GM12878 (cell line): Measurements from ENCODE around the gene RSPRY1. TPM values are rescaled to one million over a fixed set of nuclear protein-coding genes. Genes with fewer than 3 reads are reported as not detected.

Experiments
- ATAC-seq: fragments of 200-7000 bp; cut with Tn5 transposase; 3 replicates; pipeline ENCODE4 v1.9.1; 2020; ENCODE audit warnings: mild to moderate bottlenecking, moderate library complexity
- BruUV-seq: library from RNA; stranded (reverse); fragments of 400-500 nt; replicated peaks from 2 replicates; lab custom pipeline; 2021; lab: Mats Ljungman, UMichigan
- CTCF ChIA-PET: fragments of 300-600 bp; sonication (Branson Sonifier 250); formaldehyde crosslinking; extraction: SDS; loops from one replicate; lab custom pipeline; 2021; ENCODE audit warnings: inconsistent platforms; lab: Yijun Ruan, JAX
- POLR2A ChIA-PET: fragments of 350-600 bp; formaldehyde crosslinking; extraction: SDS; loops from one replicate; lab custom pipeline; 2021; ENCODE audit warnings: inconsistent platforms; lab: Charles Lee
- RAD21 ChIA-PET: fragments of 300-600 bp; sonication (Branson Sonifier 250); formaldehyde crosslinking; loops from one replicate; lab custom pipeline; 2023; ENCODE audit warnings: antibody characterized with exemption; ENCODE audit not compliant: unreplicated experiment; lab: Charles Lee
- SMC1A ChIA-PET: fragments of 300-600 bp; sonication (Branson Sonifier 250); formaldehyde crosslinking; loops from one replicate; lab custom pipeline; 2023; ENCODE audit not compliant: unreplicated experiment, uncharacterized antibody; lab: Charles Lee
- DNase-seq: peaks from one replicate; pipeline ENCODE4 v3.0.0-alpha.2; 2011; ENCODE audit warnings: low read depth, low spot score
- FAIRE-seq: peaks from 3 replicates; lab custom pipeline; 2011; peaks lifted over from hg19 to GRCh38; lab: Jason Lieb, UNC
- H2AFZ ChIP-seq: 2 replicates; pipeline ENCODE4 v1.6.0; 2011; ENCODE audit warnings: low read depth, low read length, control low read depth; ENCODE audit not compliant: control insufficient read depth
- H3K27ac ChIP-seq: 2 replicates; pipeline ENCODE4 v1.5.1; 2011; ENCODE audit warnings: control low read depth; ENCODE audit not compliant: control insufficient read depth, insufficient read depth
- H3K27me3 ChIP-seq, 2 experiments: replicated peaks in 1 of 2; 2 replicates each; pipeline versions ENCODE4 v1.6.0 to v1.6.1; 2011; ENCODE audit warnings: low read length in 1 of 2; ENCODE audit not compliant: control insufficient read depth in 2 of 2, insufficient read depth in 2 of 2
- H3K36me3 ChIP-seq, 2 experiments: 2 replicates each; pipeline ENCODE4 v1.5.1; 2011; ENCODE audit warnings: low read length in 1 of 2; ENCODE audit not compliant: control insufficient read depth in 2 of 2, insufficient read depth in 2 of 2
- H3K4me1 ChIP-seq: 2 replicates; pipeline ENCODE4 v1.6.1; 2011; ENCODE audit warnings: mild to moderate bottlenecking, low read length, moderate library complexity, mixed read lengths; ENCODE audit not compliant: control insufficient read depth, insufficient read depth
- H3K4me2 ChIP-seq: 2 replicates; pipeline ENCODE4 v1.6.0; 2011; ENCODE audit warnings: control low read depth; ENCODE audit not compliant: control insufficient read depth, insufficient read depth
- H3K4me3 ChIP-seq: fragments of 200-600 bp; sonication (generic); 2 replicates; pipeline ENCODE4 v1.5.1; 2016
- H3K79me2 ChIP-seq: 2 replicates; pipeline ENCODE4 v1.6.0; 2011; ENCODE audit warnings: low read length; ENCODE audit not compliant: control insufficient read depth, insufficient read depth
- H3K9ac ChIP-seq: 2 replicates; pipeline ENCODE4 v1.8.0; 2011; ENCODE audit warnings: low read length, control low read depth, mixed read lengths; ENCODE audit not compliant: control insufficient read depth, insufficient read depth
- H3K9me3 ChIP-seq: replicated peaks from 3 replicates; pipeline ENCODE4 v1.5.1; 2011; ENCODE audit warnings: mild to moderate bottlenecking, low read length; ENCODE audit not compliant: control insufficient read depth, insufficient read depth
- H4K20me1 ChIP-seq: 2 replicates; pipeline ENCODE4 v1.6.0; 2011; ENCODE audit not compliant: control insufficient read depth, insufficient read depth
- BRCA1 ChIP-seq: IDR thresholded peaks from 2 replicates; pipeline ENCODE4 v1.6.1; 2011; ENCODE audit warnings: low read depth, low read length, improper control_type of control experiment
- CHD4 ChIP-seq: fragments of 200-600 bp; sonication (generic); IDR thresholded peaks from 2 replicates; pipeline ENCODE4 v1.6.1; 2016; ENCODE audit warnings: mild to moderate bottlenecking
- CREB1 ChIP-seq: IDR thresholded peaks from 2 replicates; pipeline ENCODE4 v1.6.1; 2012; ENCODE audit warnings: low read depth, mild to moderate bottlenecking, inconsistent platforms
- EGR1 ChIP-seq, 2 experiments: IDR thresholded peaks; 1 replicate in 1 of 2; 2 replicates in 1 of 2; pipeline ENCODE4 v1.6.1; 2011 to 2012; ENCODE audit warnings: low read depth in 2 of 2, low read length in 2 of 2, borderline replicate concordance in 1 of 2, mild to moderate bottlenecking in 1 of 2, moderate library complexity in 1 of 2
- FOS ChIP-seq: IDR thresholded peaks from 3 replicates; pipeline ENCODE4 v1.6.1; 2011; ENCODE audit warnings: borderline replicate concordance; ENCODE audit not compliant: insufficient read length; ENCODE audit errors: extremely low read depth
- MTA2 ChIP-seq: fragments of 450-650 bp; IDR thresholded peaks from 2 replicates; pipeline ENCODE4 v1.6.1; 2016; ENCODE audit warnings: low read depth, mild to moderate bottlenecking, moderate library complexity
- SRF ChIP-seq, 2 experiments: IDR thresholded peaks; 2 replicates each; pipeline ENCODE4 v1.6.1; 2011; ENCODE audit warnings: low read depth in 2 of 2, low read length in 2 of 2, mild to moderate bottlenecking in 1 of 2, moderate library complexity in 1 of 2
- TCF7 ChIP-seq: IDR thresholded peaks from 2 replicates; pipeline ENCODE4 v1.6.1; 2014; ENCODE audit warnings: antibody characterized with exemption, borderline replicate concordance
- WRNIP1 ChIP-seq: IDR thresholded peaks from 2 replicates; pipeline ENCODE4 v1.6.1; 2011; ENCODE audit warnings: low read depth, low read length, improper control_type of control experiment, borderline replicate concordance
- WGBS: methylation state at CpG from one replicate; pipeline ENCODE4 v1.1.6; 2016; ENCODE audit warnings: low lambda C conversion rate; ENCODE audit not compliant: insufficient replicate concordance, insufficient coverage; ENCODE audit errors: missing lambda C conversion rate; 5-methylcytosine and 5-hydroxymethylcytosine counted together
- in situ Hi-C: fragments of 300-500 bp; cut with MboI; formaldehyde crosslinking; loops from 9 replicates; pipeline ENCODE4 v1.14.3; 2018; ENCODE audit warnings: mixed read lengths
- intact Hi-C: fragments of 100-400 bp; cut with micrococcal nuclease; formaldehyde crosslinking; loops from one replicate; pipeline ENCODE4 v1.14.2; 2022; ENCODE audit not compliant: unreplicated experiment
- polyA plus RNA-seq, 11 experiments: library from polyadenylated mRNA; depleted of rRNA in 4 of 11; unstranded in 6 of 11; stranded (reverse) in 5 of 11; fragments of >200 nt; fragmentation: Nextera tagmentation in 4 of 11; fragmentation: Illumina TruSeq in 1 of 11; extraction: Ambion mirVana in 4 of 11; extraction: Trizol in 1 of 11; gene quantifications; 1 replicate in 1 of 11; 2 replicates in 10 of 11; pipeline versions ENCODE4 v1.2.1 to v1.2.3, GENCODE V29; 2011 to 2016; ENCODE audit warnings: inconsistent platforms in 2 of 11, missing spikeins in 2 of 11, low read depth in 1 of 11
- total RNA-seq, 4 experiments: library from RNA; depleted of rRNA in 3 of 4; stranded (reverse); fragments of >200 nt in 3 of 4; fragmentation: Illumina TruSeq in 1 of 4; extraction: Trizol in 1 of 4; gene quantifications; 2 replicates each; pipeline versions ENCODE4 v1.2.1 to v1.2.3, GENCODE V29; 2013 to 2021
- TF ChIP-seq, protein P1 (sequence below): fragments of 450-650 bp; IDR thresholded peaks from 2 replicates; pipeline ENCODE4 v1.6.1; 2017; ENCODE audit warnings: mild to moderate bottlenecking, moderate library complexity

The RSPRY1 gene
- total and polyA plus RNA-seq, 10 of the 15 experiments (the other 5 are each of a cell fraction or from before 2014, with no cell fraction given) = 18.5 to 57.0 (median 41.2) TPM

DNA sequence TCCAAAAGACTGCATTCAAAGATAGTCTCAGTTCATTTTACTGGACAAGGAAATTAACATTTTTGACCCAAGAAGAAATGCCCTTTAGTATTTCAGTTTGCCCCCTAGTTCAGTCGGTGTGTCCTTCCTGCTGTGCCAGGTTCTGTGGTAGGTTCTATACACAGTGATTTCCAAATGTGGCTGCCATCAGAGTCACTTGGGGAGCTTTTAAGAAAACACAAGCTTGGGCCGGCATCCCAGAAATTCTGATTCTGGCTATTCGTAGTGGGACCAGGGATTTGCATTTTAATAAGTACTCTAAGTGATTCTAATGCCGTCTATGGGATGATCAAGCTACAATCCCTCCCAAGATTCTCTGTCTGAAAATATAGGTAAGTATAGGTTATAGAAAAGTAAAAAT lies 10.2 kb downstream of the RSPRY1 start:
- intact Hi-C loops = no loop called here
- CTCF ChIA-PET = interaction anchor here (1.4 to 1.8 kb wide), 2 partner anchors 8 to 26 kb away, joined by 3 to 4 read pairs; no protein-coding TSS in a partner anchor
- no peak for DNase-seq

DNA sequence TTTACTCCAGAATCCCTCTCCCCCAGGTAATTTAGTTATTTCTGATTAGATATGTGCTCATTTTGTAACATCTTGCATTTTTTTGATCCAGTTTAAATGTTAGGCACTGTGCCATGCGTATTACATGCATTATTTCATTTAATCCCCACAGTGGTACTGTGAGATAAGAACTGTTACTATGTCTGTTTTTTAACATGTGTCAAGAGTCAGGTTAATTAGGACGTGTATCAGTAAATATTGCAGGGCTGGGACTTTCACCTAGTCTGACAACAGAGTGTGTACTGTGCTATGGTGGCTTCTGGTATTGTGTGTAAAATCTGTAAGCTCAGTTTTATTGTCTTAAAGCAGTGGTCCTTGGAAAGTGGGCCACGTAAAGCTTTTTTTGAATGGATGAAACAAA lies 10.6 kb downstream of the RSPRY1 start:
- no peak overlapping the region for H2AFZ ChIP-seq
- ChIA-PET POLR2A (interaction anchor here (1.2 to 2.9 kb wide), 2 partner anchors 9 to 10 kb away, joined by 7 to 10 read pairs; partner anchors contain the start of genes PSME3IP1 and RSPRY1), RAD21 (interaction anchor here (1.1 kb wide), 1 partner anchor 39 kb away, joined by 4 read pairs; no protein-coding TSS in a partner anchor), CTCF (interaction anchor here (1.4 to 1.8 kb wide), 2 partner anchors 9 to 25 kb away, joined by 3 to 4 read pairs; no protein-coding TSS in a partner anchor), SMC1A (interaction anchor here (0.6 to 1.6 kb wide), 7 partner anchors 9 to 106 kb away, joined by 3 to 5 read pairs (median 3); partner anchors contain the start of genes PSME3IP1 and RSPRY1)
- no peaks in the 10 kb centered on the region for H3K27me3 ChIP-seq
- H3K9me3 ChIP-seq = no peaks in the 10 kb centered on the region
- H3K4me3 ChIP-seq = no peak overlapping the region
- 93% methylated on average over 3 of the region's 3 CpGs for WGBS
- in situ Hi-C loops = no loop called here
- H3K9ac ChIP-seq = no peak overlapping the region
- H3K4me1 ChIP-seq = peaks cover 13% of the 10 kb centered on the region
- no peaks in the 10 kb centered on the region for H4K20me1 ChIP-seq
- no peak overlapping the region for H3K27ac ChIP-seq
- ATAC-seq (peak; percentile 55), DNase-seq (no peak), FAIRE-seq (no peak)
- intact Hi-C loops = no loop called here
- 0 out of 4 replicates have a peak, but pooled peaks cover 0 to 3% of the 10 kb centered on the region in 2 experiments for H3K36me3 ChIP-seq
- H3K79me2 ChIP-seq = peaks cover 49% of the 10 kb centered on the region
- no TSS peak for BruUV-seq
- no peak overlapping the region for H3K4me2 ChIP-seq
- TF ChIP-seq SRF (IDR thresholded peaks at IDR 0.05; ENCODE audit: low read depth in 2 of 2, low read length in 2 of 2) (no peak), EGR1 (IDR thresholded peaks at IDR 0.05; ENCODE audit: borderline replicate concordance in 1 of 2, low read depth in 2 of 2, low read length in 2 of 2) (no peak), MTA2 (no peak)
- TF ChIP-seq, protein P1, sequence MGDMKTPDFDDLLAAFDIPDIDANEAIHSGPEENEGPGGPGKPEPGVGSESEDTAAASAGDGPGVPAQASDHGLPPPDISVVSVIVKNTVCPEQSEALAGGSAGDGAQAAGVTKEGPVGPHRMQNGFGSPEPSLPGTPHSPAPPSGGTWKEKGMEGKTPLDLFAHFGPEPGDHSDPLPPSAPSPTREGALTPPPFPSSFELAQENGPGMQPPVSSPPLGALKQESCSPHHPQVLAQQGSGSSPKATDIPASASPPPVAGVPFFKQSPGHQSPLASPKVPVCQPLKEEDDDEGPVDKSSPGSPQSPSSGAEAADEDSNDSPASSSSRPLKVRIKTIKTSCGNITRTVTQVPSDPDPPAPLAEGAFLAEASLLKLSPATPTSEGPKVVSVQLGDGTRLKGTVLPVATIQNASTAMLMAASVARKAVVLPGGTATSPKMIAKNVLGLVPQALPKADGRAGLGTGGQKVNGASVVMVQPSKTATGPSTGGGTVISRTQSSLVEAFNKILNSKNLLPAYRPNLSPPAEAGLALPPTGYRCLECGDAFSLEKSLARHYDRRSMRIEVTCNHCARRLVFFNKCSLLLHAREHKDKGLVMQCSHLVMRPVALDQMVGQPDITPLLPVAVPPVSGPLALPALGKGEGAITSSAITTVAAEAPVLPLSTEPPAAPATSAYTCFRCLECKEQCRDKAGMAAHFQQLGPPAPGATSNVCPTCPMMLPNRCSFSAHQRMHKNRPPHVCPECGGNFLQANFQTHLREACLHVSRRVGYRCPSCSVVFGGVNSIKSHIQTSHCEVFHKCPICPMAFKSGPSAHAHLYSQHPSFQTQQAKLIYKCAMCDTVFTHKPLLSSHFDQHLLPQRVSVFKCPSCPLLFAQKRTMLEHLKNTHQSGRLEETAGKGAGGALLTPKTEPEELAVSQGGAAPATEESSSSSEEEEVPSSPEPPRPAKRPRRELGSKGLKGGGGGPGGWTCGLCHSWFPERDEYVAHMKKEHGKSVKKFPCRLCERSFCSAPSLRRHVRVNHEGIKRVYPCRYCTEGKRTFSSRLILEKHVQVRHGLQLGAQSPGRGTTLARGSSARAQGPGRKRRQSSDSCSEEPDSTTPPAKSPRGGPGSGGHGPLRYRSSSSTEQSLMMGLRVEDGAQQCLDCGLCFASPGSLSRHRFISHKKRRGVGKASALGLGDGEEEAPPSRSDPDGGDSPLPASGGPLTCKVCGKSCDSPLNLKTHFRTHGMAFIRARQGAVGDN = no peak

More for the DNA sequence above, 10.2 kb downstream of the RSPRY1 start:
- Histone ChIP-seq H3K36me3 (0 out of 4 replicates have a peak, but pooled peaks cover 0 to 3% of the 10 kb centered on the region in 2 experiments), H4K20me1 (no peaks in the 10 kb centered on the region), H3K27me3 (no peaks in the 10 kb centered on the region), H3K9ac (no peak overlapping the region), H3K79me2 (peaks cover 53% of the 10 kb centered on the region), H3K4me2 (no peak overlapping the region), H3K9me3 (no peaks in the 10 kb centered on the region), H2AFZ (no peak overlapping the region), H3K4me3 (no peak overlapping the region), H3K4me1 (peaks cover 13% of the 10 kb centered on the region), H3K27ac (no peak overlapping the region)
- TF ChIP-seq CHD4 (no peak), TCF7 (no peak), WRNIP1 (no peak), FOS (no peak), BRCA1 (no peak), CREB1 (no peak)
- FAIRE-seq = no peak
- ChIA-PET POLR2A (interaction anchor here (1.2 to 2.9 kb wide), 2 partner anchors 9 to 10 kb away, joined by 7 to 10 read pairs; partner anchors contain the start of genes PSME3IP1 and RSPRY1), SMC1A (interaction anchor here (0.8 to 1.6 kb wide), 4 partner anchors 19 to 350 kb away, joined by 3 to 4 read pairs (median 3); no protein-coding TSS in a partner anchor), RAD21 (no interaction called here)
- WGBS = 100% methylated on average over 4 of the region's 4 CpGs
- BruUV-seq = no TSS peak
- no peak for ATAC-seq
- in situ Hi-C loops = no loop called here
